Measurements from ENCODE around the gene MOGAT3. TPM values are rescaled to one million over a fixed set of nuclear protein-coding genes. Genes with fewer than 3 reads are reported as not detected.

Gene MOGAT3
- total RNA-seq, 1 experiment from 2014 or later, result 0.81 TPM

- no peak for TF ChIP-seq ZNF425 (CRISPR knock-in tag; conservative IDR thresholded peaks at IDR 0.05)
- peak; percentile 97; the same call in 1 of the 2 replicates for TF ChIP-seq JUN (CRISPR knock-in tag; IDR thresholded peaks at IDR 0.05)
- peak; percentile 84; the same call in 1 of the 2 replicates for TF ChIP-seq NFE2L1 (CRISPR knock-in tag; IDR thresholded peaks at IDR 0.05)
- TF ChIP-seq NFATC4 (CRISPR knock-in tag; IDR thresholded peaks at IDR 0.05), result no peak; the same call in 1 of the 2 replicates
- TF ChIP-seq RORB (CRISPR knock-in tag; IDR thresholded peaks at IDR 0.05), result no peak
- TF ChIP-seq SP1 (CRISPR knock-in tag; conservative IDR thresholded peaks at IDR 0.05), result peak; percentile 96
- TF ChIP-seq ELF4 (CRISPR knock-in tag; IDR thresholded peaks at IDR 0.05; ENCODE audit: low read depth), result peak; percentile 94
- TF ChIP-seq IRF1 (CRISPR knock-in tag; IDR thresholded peaks at IDR 0.05), result peak; percentile 95
- TF ChIP-seq NFYB (CRISPR knock-in tag; conservative IDR thresholded peaks at IDR 0.05; ENCODE audit: low read depth), result peak; percentile 54
- TF ChIP-seq CTCF (IDR thresholded peaks at IDR 0.05), result no peak
- peak; percentile 78; the same call in 1 of the 2 replicates for TF ChIP-seq KAT7 (CRISPR knock-in tag; IDR thresholded peaks at IDR 0.05; ENCODE audit: borderline replicate concordance)
- TF ChIP-seq ZNF219 (CRISPR knock-in tag; IDR thresholded peaks at IDR 0.05; ENCODE audit: borderline replicate concordance), result peak; percentile 94
- no peak; the same call in 1 of the 2 replicates for TF ChIP-seq ZNF512 (CRISPR knock-in tag; IDR thresholded peaks at IDR 0.05; ENCODE audit: borderline replicate concordance)
- peak; percentile 89; the same call in 1 of the 2 replicates for TF ChIP-seq E2F1 (CRISPR knock-in tag; IDR thresholded peaks at IDR 0.05)
- peak; percentile 89 for TF ChIP-seq MAX (CRISPR knock-in tag; IDR thresholded peaks at IDR 0.05)
- no peak for TF ChIP-seq JAZF1 (CRISPR knock-in tag; IDR thresholded peaks at IDR 0.05)
- TF ChIP-seq FOXK1 (CRISPR knock-in tag; IDR thresholded peaks at IDR 0.05), result peak; percentile 97
- TF ChIP-seq PRRX2 (CRISPR knock-in tag; IDR thresholded peaks at IDR 0.05), result no peak; the same call in 1 of the 2 replicates
- TF ChIP-seq FOXP4 (CRISPR knock-in tag; IDR thresholded peaks at IDR 0.05), result peak; percentile 99
- peak; percentile 98 for TF ChIP-seq ARID4B (CRISPR knock-in tag; IDR thresholded peaks at IDR 0.05; ENCODE audit: borderline replicate concordance)
- TF ChIP-seq ATF3 (CRISPR knock-in tag; conservative IDR thresholded peaks at IDR 0.05), result no peak; the same call in 1 of the 2 replicates
Measured at GRCh38 chr7:101165075-101165957, 35.5 kb downstream of the MOGAT3 start, which contains the start of gene VGF (continued).
